HL-60 (cell line): ENCODE data around the gene MYEOV.

Experiments
- GABPA ChIP-seq: IDR thresholded peaks from 2 replicates; pipeline ENCODE4 v1.6.1; 2012; ENCODE audit warnings: low read depth
- POLR2AphosphoS5 ChIP-seq: IDR thresholded peaks from 2 replicates; pipeline ENCODE4 v1.6.1; 2012; ENCODE audit warnings: low read depth
- REST ChIP-seq: IDR thresholded peaks from 2 replicates; pipeline ENCODE4 v1.6.1; 2012; ENCODE audit warnings: low read depth; ENCODE audit not compliant: insufficient replicate concordance
- SPI1 ChIP-seq: IDR thresholded peaks from 2 replicates; pipeline ENCODE4 v1.6.1; 2012; ENCODE audit warnings: low read depth, mild to moderate bottlenecking, borderline replicate concordance
- TF ChIP-seq, protein P1 (sequence below): IDR thresholded peaks from one replicate; pipeline ENCODE4 v1.5.1; 2011; ENCODE audit warnings: low read length, control low read depth, inconsistent platforms; ENCODE audit not compliant: insufficient read depth

DNA sequence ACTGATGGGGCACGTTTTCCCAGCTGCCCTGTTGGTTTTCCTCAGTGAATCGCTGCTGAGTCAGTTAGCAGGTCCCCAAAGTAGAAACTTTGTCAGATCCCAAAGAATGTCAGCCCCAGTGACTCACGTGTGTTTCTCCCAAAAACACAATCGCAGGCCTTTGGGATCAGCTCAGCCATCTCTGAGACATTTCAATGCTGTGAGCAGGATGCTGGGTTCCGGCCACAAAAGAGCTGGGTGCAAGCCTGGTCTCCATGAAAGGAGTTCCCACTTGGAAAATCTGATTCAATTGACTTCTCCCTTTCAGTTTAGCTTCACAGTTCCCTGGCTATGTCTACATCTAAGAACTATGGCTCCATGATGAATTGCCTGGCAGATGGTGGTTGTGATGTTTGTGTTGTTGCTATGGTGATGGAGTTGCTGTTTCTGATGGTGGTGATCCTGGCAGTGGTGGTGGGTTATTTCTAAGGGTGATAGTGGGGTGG lies 28.0 kb downstream of the MYEOV start:
- no peak for TF ChIP-seq POLR2AphosphoS5
- TF ChIP-seq, protein P1, sequence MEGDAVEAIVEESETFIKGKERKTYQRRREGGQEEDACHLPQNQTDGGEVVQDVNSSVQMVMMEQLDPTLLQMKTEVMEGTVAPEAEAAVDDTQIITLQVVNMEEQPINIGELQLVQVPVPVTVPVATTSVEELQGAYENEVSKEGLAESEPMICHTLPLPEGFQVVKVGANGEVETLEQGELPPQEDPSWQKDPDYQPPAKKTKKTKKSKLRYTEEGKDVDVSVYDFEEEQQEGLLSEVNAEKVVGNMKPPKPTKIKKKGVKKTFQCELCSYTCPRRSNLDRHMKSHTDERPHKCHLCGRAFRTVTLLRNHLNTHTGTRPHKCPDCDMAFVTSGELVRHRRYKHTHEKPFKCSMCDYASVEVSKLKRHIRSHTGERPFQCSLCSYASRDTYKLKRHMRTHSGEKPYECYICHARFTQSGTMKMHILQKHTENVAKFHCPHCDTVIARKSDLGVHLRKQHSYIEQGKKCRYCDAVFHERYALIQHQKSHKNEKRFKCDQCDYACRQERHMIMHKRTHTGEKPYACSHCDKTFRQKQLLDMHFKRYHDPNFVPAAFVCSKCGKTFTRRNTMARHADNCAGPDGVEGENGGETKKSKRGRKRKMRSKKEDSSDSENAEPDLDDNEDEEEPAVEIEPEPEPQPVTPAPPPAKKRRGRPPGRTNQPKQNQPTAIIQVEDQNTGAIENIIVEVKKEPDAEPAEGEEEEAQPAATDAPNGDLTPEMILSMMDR: no peak
- TF ChIP-seq REST: no peak
- no peak for TF ChIP-seq GABPA
- TF ChIP-seq SPI1: no peak
